H1 (cell line): Measurements from ENCODE around the gene FBLIM1. TPM values are rescaled to one million over a fixed set of nuclear protein-coding genes. Genes with fewer than 3 reads are reported as not detected.

Experiments used
- CTCF ChIA-PET: fragments of 300-600 bp; sonication (Branson Sonifier 250); formaldehyde crosslinking; loops from one replicate; lab custom pipeline; 2021; ENCODE audit not compliant: partially characterized antibody; lab: Charles Lee
- POLR2A ChIA-PET: fragments of 300-600 bp; sonication (Branson Sonifier 250); formaldehyde crosslinking; loops from one replicate; lab custom pipeline; 2021; ENCODE audit warnings: inconsistent platforms; ENCODE audit not compliant: partially characterized antibody; lab: Charles Lee
- DNase-seq, 2 experiments: peaks; one replicate each; pipeline versions ENCODE4 v3.0.0 to v3.0.0-alpha.2; 2010 to 2022; ENCODE audit warnings: low spot score in 2 of 2, low read depth in 1 of 2, mixed read lengths in 1 of 2
- FAIRE-seq: peaks from 2 replicates; lab custom pipeline; 2011; peaks lifted over from hg19 to GRCh38; lab: Jason Lieb, UNC
- H2AFZ ChIP-seq: 2 replicates; pipeline ENCODE4 v1.8.1; 2012; ENCODE audit warnings: low read length, inconsistent platforms
- H2AK5ac ChIP-seq: 2 replicates; pipeline ENCODE4 v1.6.1; 2013; ENCODE audit warnings: low read depth, low read length
- H2BK120ac ChIP-seq: replicated peaks from 2 replicates; pipeline ENCODE3; 2013; ENCODE audit warnings: low read depth, low read length, inconsistent platforms
- H2BK12ac ChIP-seq: 2 replicates; pipeline ENCODE4 v1.6.1; 2013; ENCODE audit warnings: low read depth, low read length
- H2BK15ac ChIP-seq: 2 replicates; pipeline ENCODE4 v1.6.1; 2013; ENCODE audit warnings: low read length
- H2BK20ac ChIP-seq: 2 replicates; pipeline ENCODE4 v1.6.1; 2013; ENCODE audit warnings: low read length
- H2BK5ac ChIP-seq: 2 replicates; pipeline ENCODE4 v1.6.1; 2013; ENCODE audit warnings: low read depth, low read length
- H3K14ac ChIP-seq: 2 replicates; pipeline ENCODE4 v1.6.1; 2013; ENCODE audit warnings: inconsistent platforms; ENCODE audit not compliant: insufficient read length
- H3K18ac ChIP-seq: 2 replicates; pipeline ENCODE4 v1.6.1; 2013; ENCODE audit warnings: low read length; ENCODE audit errors: extremely low read depth
- H3K23ac ChIP-seq: 2 replicates; pipeline ENCODE4 v1.6.1; 2013; ENCODE audit warnings: inconsistent platforms; ENCODE audit not compliant: insufficient read length
- H3K23me2 ChIP-seq: 2 replicates; pipeline ENCODE4 v1.6.1; 2013; ENCODE audit warnings: low read depth, low read length
- H3K27ac ChIP-seq: 2 replicates; pipeline ENCODE4 v1.6.1; 2011; ENCODE audit warnings: low read depth, low read length, inconsistent platforms
- H3K27me3 ChIP-seq, 4 experiments: replicated peaks in 1 of 4; 1 replicate in 1 of 4; 2 replicates in 3 of 4; pipeline versions ENCODE4 v1.6.1 to v1.8.1; 2011 to 2013; ENCODE audit warnings: low read length in 3 of 4, mild to moderate bottlenecking in 3 of 4, inconsistent platforms in 2 of 4, mixed read lengths in 2 of 4, moderate library complexity in 1 of 4; ENCODE audit not compliant: control insufficient read depth in 3 of 4, insufficient read depth in 3 of 4; ENCODE audit errors: extremely low read depth in 1 of 4
- H3K36me3 ChIP-seq, 4 experiments: 2 replicates each; pipeline versions ENCODE4 v1.6.1 to v1.8.1; 2011 to 2013; ENCODE audit warnings: mild to moderate bottlenecking in 4 of 4, low read length in 3 of 4, moderate library complexity in 2 of 4, control low read depth in 1 of 4, inconsistent platforms in 1 of 4; ENCODE audit not compliant: insufficient read depth in 4 of 4, control insufficient read depth in 2 of 4
- H3K4ac ChIP-seq: replicated peaks from 2 replicates; pipeline ENCODE3; 2013; ENCODE audit warnings: low read length, low read depth, mixed read lengths, inconsistent platforms; ENCODE audit not compliant: insufficient read length
- H3K4me1 ChIP-seq, 4 experiments: replicated peaks in 1 of 4; 1 replicate in 1 of 4; 2 replicates in 3 of 4; pipeline versions ENCODE4 v1.6.1 to v1.8.1; 2011 to 2013; ENCODE audit warnings: low read length in 3 of 4, inconsistent platforms in 2 of 4, mixed read lengths in 1 of 4; ENCODE audit not compliant: insufficient read depth in 4 of 4, control insufficient read depth in 3 of 4
- H3K4me2 ChIP-seq, 2 experiments: 2 replicates each; pipeline versions ENCODE4 v1.6.1 to v1.8.1; 2011 to 2013; ENCODE audit warnings: low read depth in 2 of 2, low read length in 2 of 2, control low read depth in 1 of 2, inconsistent platforms in 1 of 2, mild to moderate bottlenecking in 1 of 2; ENCODE audit not compliant: insufficient read depth in 1 of 2
- H3K4me3 ChIP-seq, 4 experiments: fragments of 200-600, 300-600 bp in 1 of 4; sonication (generic), shearing (Covaris generic), sonication (Bioruptor Twin) in 1 of 4; 2 replicates each; pipeline versions ENCODE4 v1.5.1 to v1.8.1; 2011 to 2016; ENCODE audit warnings: low read length in 4 of 4, low read depth in 3 of 4, control low read depth in 2 of 4, inconsistent platforms in 2 of 4, mild to moderate bottlenecking in 2 of 4, mixed read lengths in 1 of 4, moderate library complexity in 1 of 4; ENCODE audit not compliant: insufficient read depth in 2 of 4; ENCODE audit errors: extremely low read depth in 1 of 4
- H3K56ac ChIP-seq: replicated peaks from 2 replicates; pipeline ENCODE3; 2013; ENCODE audit warnings: low read depth, mild to moderate bottlenecking, mixed read lengths, low read length, inconsistent platforms; ENCODE audit not compliant: insufficient read length
- H3K79me1 ChIP-seq: 2 replicates; pipeline ENCODE4 v1.6.1; 2013; ENCODE audit warnings: low read depth, low read length, control low read depth
- H3K79me2 ChIP-seq, 2 experiments: 2 replicates each; pipeline versions ENCODE4 v1.6.1 to v1.8.1; 2012 to 2013; ENCODE audit warnings: low read length in 2 of 2, mild to moderate bottlenecking in 2 of 2, inconsistent platforms in 1 of 2; ENCODE audit not compliant: insufficient read depth in 2 of 2, control insufficient read depth in 1 of 2
- H3K9ac ChIP-seq, 4 experiments: replicated peaks in 1 of 4; 1 replicate in 1 of 4; 2 replicates in 3 of 4; pipeline versions ENCODE4 v1.6.1 to v1.8.1; 2011 to 2013; ENCODE audit warnings: low read depth in 3 of 4, low read length in 3 of 4, control low read depth in 2 of 4, mild to moderate bottlenecking in 2 of 4, moderate library complexity in 2 of 4, inconsistent platforms in 1 of 4; ENCODE audit errors: extremely low read depth in 1 of 4
- H3K9me3 ChIP-seq, 2 experiments: 2 replicates each; pipeline versions ENCODE4 v1.6.1 to v1.8.1; 2012 to 2013; ENCODE audit warnings: mild to moderate bottlenecking in 2 of 2, moderate library complexity in 2 of 2, control low read depth in 1 of 2, inconsistent platforms in 1 of 2, low read depth in 1 of 2, low read length in 1 of 2, mixed read lengths in 1 of 2; ENCODE audit not compliant: insufficient read depth in 2 of 2
- H4K20me1 ChIP-seq, 2 experiments: replicated peaks in 1 of 2; 2 replicates each; pipeline versions ENCODE3 to v1.8.1; 2011 to 2013; ENCODE audit warnings: inconsistent platforms in 2 of 2, low read length in 2 of 2, mild to moderate bottlenecking in 1 of 2; ENCODE audit not compliant: insufficient read depth in 2 of 2, control insufficient read depth in 1 of 2
- H4K5ac ChIP-seq: 2 replicates; pipeline ENCODE4 v1.6.1; 2013; ENCODE audit warnings: low read length, low read depth, mixed read lengths, inconsistent platforms; ENCODE audit not compliant: insufficient read length
- H4K8ac ChIP-seq: 2 replicates; pipeline ENCODE4 v1.8.0; 2013; ENCODE audit warnings: mild to moderate bottlenecking, moderate library complexity, low read length, inconsistent platforms; ENCODE audit not compliant: insufficient read depth; ENCODE audit errors: extremely low read depth
- H4K91ac ChIP-seq: replicated peaks from 2 replicates; pipeline ENCODE3; 2013; ENCODE audit warnings: low read length, mixed read lengths, inconsistent platforms; ENCODE audit not compliant: insufficient read length
- BACH1 ChIP-seq: IDR thresholded peaks from 2 replicates; pipeline ENCODE4 v1.6.1; 2012; ENCODE audit warnings: low read length, improper control_type of control experiment
- CHD1 ChIP-seq: IDR thresholded peaks from 2 replicates; pipeline ENCODE4 v1.6.1; 2012; ENCODE audit warnings: low read depth, low read length, improper control_type of control experiment
- HDAC6 ChIP-seq: IDR thresholded peaks from one replicate; pipeline ENCODE4 v1.7.1; 2012; ENCODE audit warnings: low read depth, mild to moderate bottlenecking, inconsistent platforms, low read length, moderate library complexity
- JUN ChIP-seq: IDR thresholded peaks from 2 replicates; pipeline ENCODE4 v1.6.1; 2011; ENCODE audit warnings: low read depth, mild to moderate bottlenecking, improper control_type of control experiment, low read length
- POU5F1 ChIP-seq: IDR thresholded peaks from 2 replicates; pipeline ENCODE4 v1.6.1; 2011; ENCODE audit warnings: low read depth, mild to moderate bottlenecking, low read length, moderate library complexity
- SAP30 ChIP-seq: fragments of 300-600 bp; sonication (generic); IDR thresholded peaks from 2 replicates; pipeline ENCODE4 v1.7.1; 2012; ENCODE audit warnings: low read length, moderate library complexity, mild to moderate bottlenecking, inconsistent platforms; ENCODE audit not compliant: insufficient read depth, insufficient replicate concordance
- WGBS, 2 experiments: shearing (Covaris generic) in 1 of 2; methylation state at CpG; one replicate each; pipeline versions ENCODE4 v1.1.6 to v1.1.7; 2013 to 2015; ENCODE audit warnings: low lambda C conversion rate in 2 of 2, mixed read lengths in 2 of 2, inconsistent platforms in 1 of 2, low coverage in 1 of 2, missing lambda C conversion rate in 1 of 2; ENCODE audit not compliant: insufficient replicate concordance in 2 of 2, insufficient coverage in 1 of 2, insufficient read length in 1 of 2; ENCODE audit errors: extremely low coverage in 1 of 2, missing lambda C conversion rate in 1 of 2; 5-methylcytosine and 5-hydroxymethylcytosine counted together
- polyA plus RNA-seq, 7 experiments: library from polyadenylated mRNA; depleted of rRNA in 3 of 7; stranded (reverse) in 5 of 7; unstranded in 2 of 7; fragments of >200 nt in 5 of 7; fragments of 200-250 nt in 2 of 7; gene quantifications; 1 replicate in 5 of 7; 2 replicates in 1 of 7; 4 replicates in 1 of 7; pipeline versions ENCODE4 v1.2.1 to v1.2.3, GENCODE V29; 2011 to 2013; ENCODE audit warnings: missing spikeins in 2 of 7, mixed read lengths in 2 of 7
- total RNA-seq: library from RNA; stranded (reverse); fragmentation: NEBNext Ultra II Directional; extraction: Animal tissue kit (Norgen Biotek cat#: 25700); gene quantifications from 2 replicates; pipeline ENCODE4 v1.2.1, GENCODE V29; 2021
- TF ChIP-seq, protein P1 (sequence below): IDR thresholded peaks from 2 replicates; pipeline ENCODE4 v1.6.1; 2012; ENCODE audit warnings: inconsistent platforms
- TF ChIP-seq, protein P2 (sequence below): IDR thresholded peaks from 2 replicates; pipeline ENCODE4 v1.6.1; 2011; ENCODE audit warnings: low read length, improper control_type of control experiment

Gene FBLIM1
- total and polyA plus RNA-seq, 2 of the 8 experiments (the other 6 are each of a cell fraction or from before 2014, with no cell fraction given), result 66.6 to 66.7 TPM

DNA sequence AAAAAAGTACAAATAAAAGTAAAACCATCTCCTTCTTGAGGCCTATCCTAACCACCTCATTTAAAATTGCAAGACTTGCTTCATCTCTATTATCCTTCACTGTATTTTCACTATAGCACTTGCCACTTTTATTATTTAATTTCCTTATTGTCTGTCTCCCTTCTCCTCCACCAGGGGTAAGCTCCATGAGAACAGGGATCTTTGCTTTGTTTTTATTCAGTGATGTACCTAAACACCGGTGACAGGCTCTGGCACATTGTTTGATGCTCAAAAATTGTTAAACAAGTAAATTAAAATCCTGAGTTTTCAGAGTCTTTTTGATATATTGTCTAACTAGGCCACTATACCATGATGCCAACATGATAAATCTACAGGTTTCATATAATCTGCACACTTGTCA is 71.7 kb downstream of the FBLIM1 start:
- H3K56ac ChIP-seq, result no peak overlapping the region
- H4K91ac ChIP-seq, result no peak overlapping the region
- H3K36me3 ChIP-seq, result no peaks in the 10 kb centered on the region
- ChIA-PET POLR2A (interaction anchor here (1.3 to 1.5 kb wide), 3 partner anchors 10 to 17 kb away, joined by 3 to 6 read pairs (median 5); partner anchors contain the start of gene SPEN), CTCF (interaction anchor here (1.0 to 1.7 kb wide), 7 partner anchors 12 to 127 kb away, joined by 3 to 7 read pairs (median 5); no protein-coding TSS in a partner anchor)
- peak overlapping the region; percentile 1 to 6; a peak in 1 of 4 replicates for H3K4me2 ChIP-seq
- H3K27me3 ChIP-seq, result no peaks in the 10 kb centered on the region
- H4K8ac ChIP-seq, result no peak overlapping the region
- no peak overlapping the region for H3K27ac ChIP-seq
- no peak overlapping the region for H2BK5ac ChIP-seq
- no peak overlapping the region for H2AK5ac ChIP-seq
- H3K23ac ChIP-seq, result no peak overlapping the region
- H2BK120ac ChIP-seq, result no peak overlapping the region
- no peak overlapping the region for H3K4me3 ChIP-seq
- DNase-seq (no peak), FAIRE-seq (peak; percentile 50)
- H3K9me3 ChIP-seq, result no peaks in the 10 kb centered on the region
- H3K4ac ChIP-seq, result no peak overlapping the region
- peaks cover 7% of the 10 kb centered on the region for H3K23me2 ChIP-seq
- no peak overlapping the region for H3K18ac ChIP-seq
- peaks cover 0 to 20% (median 4%) of the 10 kb centered on the region in 4 experiments; a peak in 4 of 7 replicates for H3K4me1 ChIP-seq
- no peaks in the 10 kb centered on the region for H3K79me2 ChIP-seq
- no peak overlapping the region for H2BK12ac ChIP-seq
- 0 out of 2 replicates have a peak, but pooled peaks cover 3% of the 10 kb centered on the region for H3K79me1 ChIP-seq
- no peaks in the 10 kb centered on the region for H4K20me1 ChIP-seq
- H4K5ac ChIP-seq, result no peak overlapping the region
- 36% methylated on average over 1 of the region's 1 CpG; no CpG with 5 or more reads in 1 of the 2 experiments for WGBS, 2 experiments
- no peak for TF ChIP-seq JUN
- TF ChIP-seq POU5F1, result no peak
- TF ChIP-seq HDAC6, result no peak
- no peak for TF ChIP-seq CHD1
- no peak for TF ChIP-seq BACH1
- TF ChIP-seq, protein P1, sequence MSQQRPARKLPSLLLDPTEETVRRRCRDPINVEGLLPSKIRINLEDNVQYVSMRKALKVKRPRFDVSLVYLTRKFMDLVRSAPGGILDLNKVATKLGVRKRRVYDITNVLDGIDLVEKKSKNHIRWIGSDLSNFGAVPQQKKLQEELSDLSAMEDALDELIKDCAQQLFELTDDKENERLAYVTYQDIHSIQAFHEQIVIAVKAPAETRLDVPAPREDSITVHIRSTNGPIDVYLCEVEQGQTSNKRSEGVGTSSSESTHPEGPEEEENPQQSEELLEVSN, result no peak
- TF ChIP-seq, protein P2, sequence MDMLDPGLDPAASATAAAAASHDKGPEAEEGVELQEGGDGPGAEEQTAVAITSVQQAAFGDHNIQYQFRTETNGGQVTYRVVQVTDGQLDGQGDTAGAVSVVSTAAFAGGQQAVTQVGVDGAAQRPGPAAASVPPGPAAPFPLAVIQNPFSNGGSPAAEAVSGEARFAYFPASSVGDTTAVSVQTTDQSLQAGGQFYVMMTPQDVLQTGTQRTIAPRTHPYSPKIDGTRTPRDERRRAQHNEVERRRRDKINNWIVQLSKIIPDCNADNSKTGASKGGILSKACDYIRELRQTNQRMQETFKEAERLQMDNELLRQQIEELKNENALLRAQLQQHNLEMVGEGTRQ, result no peak
- TF ChIP-seq SAP30, result no peak
- no peak overlapping the region for H2BK15ac ChIP-seq
- H3K9ac ChIP-seq, result no peak overlapping the region
- H2AFZ ChIP-seq, result no peak overlapping the region
- H3K14ac ChIP-seq, result no peak overlapping the region
- no peak overlapping the region for H2BK20ac ChIP-seq
